GM12864 (cell line): ENCODE data around the gene TXN2.

Source experiments
- DNase-seq: peaks from one replicate; pipeline ENCODE4 v3.0.0-alpha.2; 2011; ENCODE audit warnings: low read depth
- H3K4me3 ChIP-seq: 2 replicates; pipeline ENCODE4 v1.5.1; 2011; ENCODE audit warnings: mild to moderate bottlenecking, low read depth, low read length, control low read depth
- TF ChIP-seq, protein P1 (sequence below): IDR thresholded peaks from 2 replicates; pipeline ENCODE4 v1.5.1; 2011; ENCODE audit warnings: low read depth, mild to moderate bottlenecking, moderate library complexity, low read length, control low read depth, inconsistent platforms; ENCODE audit errors: missing control alignments

The TXN2 gene

DNA sequence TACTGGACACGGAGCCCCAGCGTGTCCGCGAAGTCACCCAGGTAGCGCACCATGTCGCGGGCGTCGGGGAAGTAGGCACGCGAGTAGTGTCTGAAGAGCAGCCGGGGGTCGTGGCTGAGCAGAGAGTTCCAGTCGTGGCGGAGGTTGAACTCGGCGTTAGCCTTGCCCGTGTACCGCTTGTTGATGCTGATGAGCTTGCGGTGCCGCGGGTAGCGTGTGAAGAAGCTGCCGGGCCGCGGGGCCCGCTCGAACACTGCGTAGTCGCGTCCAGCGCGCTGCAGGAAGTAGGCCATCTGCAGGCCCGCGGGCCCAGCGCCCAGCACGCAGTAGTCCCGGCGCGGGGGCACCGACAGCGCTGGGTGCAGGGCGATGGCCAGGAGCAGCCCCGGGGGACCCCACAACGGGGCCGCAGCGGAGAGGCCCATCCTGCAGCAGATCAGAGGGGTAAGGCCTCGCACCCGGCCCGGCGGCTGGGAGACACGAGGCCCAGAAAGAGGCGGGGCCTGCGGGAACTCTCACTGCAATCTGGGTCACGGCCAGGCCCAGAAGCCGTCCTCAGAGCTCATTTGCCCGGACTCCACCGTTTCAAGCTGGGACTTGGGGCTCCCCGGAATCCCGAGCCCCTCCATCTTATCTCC lies 24.7 kb upstream of the TXN2 start:
- DNase-seq: no peak
- H3K4me3 ChIP-seq: peak overlapping the region; percentile 58
- TF ChIP-seq, protein P1, sequence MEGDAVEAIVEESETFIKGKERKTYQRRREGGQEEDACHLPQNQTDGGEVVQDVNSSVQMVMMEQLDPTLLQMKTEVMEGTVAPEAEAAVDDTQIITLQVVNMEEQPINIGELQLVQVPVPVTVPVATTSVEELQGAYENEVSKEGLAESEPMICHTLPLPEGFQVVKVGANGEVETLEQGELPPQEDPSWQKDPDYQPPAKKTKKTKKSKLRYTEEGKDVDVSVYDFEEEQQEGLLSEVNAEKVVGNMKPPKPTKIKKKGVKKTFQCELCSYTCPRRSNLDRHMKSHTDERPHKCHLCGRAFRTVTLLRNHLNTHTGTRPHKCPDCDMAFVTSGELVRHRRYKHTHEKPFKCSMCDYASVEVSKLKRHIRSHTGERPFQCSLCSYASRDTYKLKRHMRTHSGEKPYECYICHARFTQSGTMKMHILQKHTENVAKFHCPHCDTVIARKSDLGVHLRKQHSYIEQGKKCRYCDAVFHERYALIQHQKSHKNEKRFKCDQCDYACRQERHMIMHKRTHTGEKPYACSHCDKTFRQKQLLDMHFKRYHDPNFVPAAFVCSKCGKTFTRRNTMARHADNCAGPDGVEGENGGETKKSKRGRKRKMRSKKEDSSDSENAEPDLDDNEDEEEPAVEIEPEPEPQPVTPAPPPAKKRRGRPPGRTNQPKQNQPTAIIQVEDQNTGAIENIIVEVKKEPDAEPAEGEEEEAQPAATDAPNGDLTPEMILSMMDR: no peak

DNA sequence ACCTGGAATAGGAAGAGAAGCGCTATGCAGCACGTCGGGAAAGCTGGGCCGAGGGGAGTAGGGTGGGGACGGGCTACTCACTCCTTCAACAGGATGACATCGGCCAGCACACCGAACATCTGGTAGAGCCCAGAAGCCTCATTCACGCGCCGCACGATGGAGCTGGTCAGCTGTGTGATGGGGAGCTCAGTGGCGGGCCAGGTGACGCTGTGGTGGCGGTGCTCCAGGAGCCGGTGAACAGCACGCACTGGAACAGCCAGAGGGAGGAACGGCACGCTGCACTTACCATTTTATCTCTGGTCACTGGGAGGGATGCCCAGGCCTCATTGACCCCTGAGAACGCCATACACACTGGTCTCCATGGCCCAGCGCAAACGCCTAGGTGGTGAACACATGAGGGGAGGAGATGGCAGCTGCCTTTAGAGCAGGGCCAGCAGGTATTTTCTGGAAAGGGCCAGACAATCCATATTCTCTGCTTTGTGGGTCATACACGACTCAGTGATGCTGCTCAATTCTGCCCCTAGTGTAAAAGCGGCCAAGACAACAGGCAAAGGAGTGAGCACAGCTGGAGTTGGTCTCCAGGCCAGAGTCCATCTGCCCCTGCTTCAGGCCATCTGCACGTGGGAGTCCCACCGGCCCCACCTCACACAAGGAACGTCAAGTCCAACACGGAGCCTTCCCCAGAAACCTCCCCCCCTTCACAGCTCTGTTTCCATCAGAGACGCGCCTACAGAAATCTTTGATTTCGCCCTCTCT lies 16.6 kb upstream of the TXN2 start:
- no peak for DNase-seq
- no peak overlapping the region for H3K4me3 ChIP-seq
- TF ChIP-seq, protein P1: no peak

DNA sequence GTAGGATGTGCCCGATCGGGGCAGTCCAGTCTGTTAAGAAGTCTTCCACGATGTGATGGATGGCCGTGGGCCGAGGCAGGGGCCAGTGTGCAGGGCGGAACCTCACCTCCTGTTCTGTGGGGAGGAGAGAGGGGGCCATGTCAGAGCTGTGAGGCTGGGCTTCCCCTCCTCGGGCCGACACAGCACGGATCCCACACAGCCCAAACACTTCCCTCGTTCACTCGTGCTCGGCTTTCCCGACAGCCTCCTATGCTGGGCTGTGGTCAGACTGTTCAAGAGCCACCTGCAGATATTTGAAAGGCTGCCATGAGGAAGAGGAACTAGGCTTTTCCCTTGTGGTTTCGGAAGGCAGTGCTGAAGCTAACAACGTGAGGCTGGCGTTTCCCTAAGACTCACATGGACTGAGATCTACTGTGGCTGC lies 12.3 kb upstream of the TXN2 start:
- TF ChIP-seq, protein P1: peak; percentile 11
- DNase-seq: peak; percentile 61
- no peak overlapping the region for H3K4me3 ChIP-seq

DNA sequence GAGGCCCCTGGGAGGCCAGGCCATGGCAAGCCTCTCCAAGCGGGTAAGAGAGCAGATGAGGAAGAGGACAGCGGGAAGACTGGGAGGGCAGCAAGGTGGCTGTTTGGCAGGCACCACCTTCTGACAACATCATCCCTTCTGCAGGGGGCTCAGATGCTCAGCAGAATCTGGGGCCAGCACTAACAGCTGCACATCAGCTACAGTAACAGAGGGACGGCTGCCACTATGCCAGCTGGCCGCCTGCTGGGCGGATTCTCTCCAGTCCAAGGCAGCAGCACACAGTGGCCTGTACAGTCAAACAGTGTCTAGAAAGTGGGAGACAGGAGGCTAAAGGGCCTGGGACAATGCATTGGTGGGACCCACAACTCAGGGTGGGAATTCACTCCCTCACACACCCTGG lies 10.7 kb upstream of the TXN2 start:
- H3K4me3 ChIP-seq: no peak overlapping the region
- no peak for DNase-seq
- TF ChIP-seq, protein P1: no peak

DNA sequence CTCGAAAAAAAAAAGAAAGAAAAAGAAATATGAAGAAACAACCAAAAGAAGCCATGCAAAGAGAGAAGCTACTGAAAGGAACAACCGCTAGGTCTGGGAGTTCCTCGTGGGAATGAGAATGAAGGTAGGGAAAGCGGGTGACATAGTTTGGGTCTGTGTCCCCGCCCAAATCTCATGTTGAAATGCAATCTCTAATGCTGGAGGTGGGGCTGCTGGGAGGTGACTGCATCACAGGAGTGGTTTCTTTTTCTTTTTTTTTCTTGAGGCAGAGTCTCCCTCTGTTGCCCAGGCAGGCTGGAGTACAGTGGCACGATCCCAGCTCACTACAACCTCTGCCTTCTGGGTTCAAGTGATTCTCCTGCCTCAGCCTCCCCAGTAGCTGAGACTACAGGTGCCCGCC lies 9.7 kb upstream of the TXN2 start:
- TF ChIP-seq, protein P1: no peak
- no peak overlapping the region for H3K4me3 ChIP-seq
- DNase-seq: no peak

DNA sequence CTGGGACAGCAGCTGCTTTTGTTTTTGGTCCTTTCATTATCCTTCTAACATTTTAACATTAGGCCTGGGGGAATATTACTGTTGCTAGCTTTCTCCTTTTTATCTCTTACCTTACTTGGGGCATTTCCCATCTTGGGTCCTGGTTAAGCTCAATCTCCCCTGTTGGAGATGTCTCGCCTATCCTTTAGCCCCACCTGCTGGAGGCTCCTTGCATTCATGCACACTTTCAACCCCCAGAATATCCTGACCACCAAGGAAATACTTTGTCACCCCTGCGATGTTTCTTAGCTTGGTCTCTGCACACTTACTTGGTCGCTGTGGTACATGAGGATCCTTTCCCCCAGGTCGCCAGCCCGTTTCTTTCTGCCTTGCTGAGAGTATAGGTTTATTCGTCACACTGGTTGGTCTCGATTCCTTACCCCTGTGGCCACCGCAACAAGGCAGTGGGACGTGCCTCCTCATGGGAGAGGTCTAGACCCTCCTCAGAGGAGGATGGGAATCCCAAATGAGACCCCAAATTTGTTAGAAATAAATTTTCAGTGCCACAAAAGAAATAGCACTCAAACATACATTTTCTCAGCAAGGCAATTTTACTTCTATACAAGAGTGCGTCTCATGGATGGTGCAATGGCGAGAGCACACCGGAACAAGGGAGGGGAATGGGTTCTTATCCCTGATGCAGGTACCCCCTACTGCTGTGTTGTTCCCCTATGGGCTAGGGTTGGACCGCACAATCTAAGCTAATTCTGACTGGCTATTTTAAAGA lies 5.4 kb upstream of the TXN2 start:
- no peak overlapping the region for H3K4me3 ChIP-seq
- TF ChIP-seq, protein P1: peak; percentile 62
- no peak for DNase-seq
